OCI-LY1 (cell line): Measurements from ENCODE around the gene SCML1.

ENCODE experiments used
- H2AFZ ChIP-seq: fragments of 200-600 bp; sonication (generic), shearing (Covaris generic); 2 replicates; pipeline ENCODE4 v1.6.0; 2014; ENCODE audit warnings: antibody characterized with exemption, mild to moderate bottlenecking, low read length
- H3F3A ChIP-seq: fragments of 200-600 bp; sonication (generic), shearing (Covaris generic); 2 replicates; pipeline ENCODE4 v1.6.0; 2014; ENCODE audit warnings: mild to moderate bottlenecking, antibody characterized with exemption, low read length, moderate library complexity; ENCODE audit not compliant: insufficient read depth
- H3K27ac ChIP-seq: fragments of 200-600 bp; sonication (generic); 2 replicates; pipeline ENCODE4 v1.5.1; 2014; ENCODE audit warnings: low read length, mixed run types, mild to moderate bottlenecking, low read depth; ENCODE audit not compliant: poor library complexity, severe bottlenecking
- H3K27me3 ChIP-seq: fragments of 200-600 bp; sonication (generic); 2 replicates; pipeline ENCODE4 v1.6.0; 2014; ENCODE audit warnings: antibody characterized with exemption, mild to moderate bottlenecking, low read length, moderate library complexity; ENCODE audit not compliant: insufficient read depth
- H3K36me3 ChIP-seq: fragments of 200-600 bp; sonication (generic); 2 replicates; pipeline ENCODE4 v1.6.1; 2014; ENCODE audit warnings: mild to moderate bottlenecking, antibody characterized with exemption, low read length, moderate library complexity, mixed read lengths; ENCODE audit not compliant: insufficient read depth
- H3K4me1 ChIP-seq: fragments of 200-600 bp; sonication (generic); 2 replicates; pipeline ENCODE4 v1.5.1; 2014; ENCODE audit warnings: mild to moderate bottlenecking, low read length, moderate library complexity; ENCODE audit not compliant: insufficient read depth, severe bottlenecking
- H3K4me2 ChIP-seq: fragments of 200-600 bp; sonication (generic), shearing (Covaris generic); 2 replicates; pipeline ENCODE4 v1.6.1; 2014; ENCODE audit warnings: low read length
- H3K4me3 ChIP-seq: fragments of 200-600 bp; sonication (generic); 2 replicates; pipeline ENCODE4 v1.5.1; 2014; ENCODE audit warnings: low read length, low read depth, mild to moderate bottlenecking, mixed read lengths; ENCODE audit not compliant: poor library complexity, severe bottlenecking
- H3K79me2 ChIP-seq: fragments of 200-600 bp; shearing (Covaris generic); 2 replicates; pipeline ENCODE4 v1.6.1; 2016; ENCODE audit warnings: mixed run types, low read length, mixed read lengths; ENCODE audit not compliant: insufficient read depth
- H3K9ac ChIP-seq: fragments of 200-600 bp; sonication (generic), shearing (Covaris generic); 2 replicates; pipeline ENCODE4 v1.6.1; 2014; ENCODE audit warnings: mild to moderate bottlenecking, low read length, mixed read lengths
- H3K9me2 ChIP-seq: fragments of 200-600 bp; sonication (generic), shearing (Covaris generic); 2 replicates; pipeline ENCODE4 v1.6.1; 2014; ENCODE audit warnings: low read depth, mild to moderate bottlenecking, low read length, mixed read lengths
- H3K9me3 ChIP-seq: fragments of 200-600 bp; shearing (Covaris generic); 2 replicates; pipeline ENCODE4 v1.6.1; 2014; ENCODE audit warnings: low read length, mixed read lengths
- H4K20me1 ChIP-seq: fragments of 200-600 bp; sonication (generic), shearing (Covaris generic); 2 replicates; pipeline ENCODE4 v1.6.0; 2016; ENCODE audit warnings: mild to moderate bottlenecking, low read length; ENCODE audit not compliant: insufficient read depth
- EZH2 ChIP-seq: fragments of 200-600 bp; sonication (generic), shearing (Covaris generic); IDR thresholded peaks from 2 replicates; pipeline ENCODE4 v1.8.0; 2017; ENCODE audit warnings: borderline replicate concordance, mixed run types, mild to moderate bottlenecking, antibody characterized with exemption, low read length, moderate library complexity, mixed read lengths
- TF ChIP-seq, protein P1 (sequence below): fragments of 200-600 bp; sonication (generic), shearing (Covaris generic); IDR thresholded peaks from 2 replicates; pipeline ENCODE4 v1.5.1; 2017; ENCODE audit warnings: mild to moderate bottlenecking, antibody characterized with exemption, low read length, moderate library complexity, mixed read lengths

Gene SCML1

GRCh38 chrX:17703201-17703600 is 34.1 kb upstream of the SCML1 start:
- H3F3A ChIP-seq: no peaks in the 10 kb centered on the region
- TF ChIP-seq, protein P1, sequence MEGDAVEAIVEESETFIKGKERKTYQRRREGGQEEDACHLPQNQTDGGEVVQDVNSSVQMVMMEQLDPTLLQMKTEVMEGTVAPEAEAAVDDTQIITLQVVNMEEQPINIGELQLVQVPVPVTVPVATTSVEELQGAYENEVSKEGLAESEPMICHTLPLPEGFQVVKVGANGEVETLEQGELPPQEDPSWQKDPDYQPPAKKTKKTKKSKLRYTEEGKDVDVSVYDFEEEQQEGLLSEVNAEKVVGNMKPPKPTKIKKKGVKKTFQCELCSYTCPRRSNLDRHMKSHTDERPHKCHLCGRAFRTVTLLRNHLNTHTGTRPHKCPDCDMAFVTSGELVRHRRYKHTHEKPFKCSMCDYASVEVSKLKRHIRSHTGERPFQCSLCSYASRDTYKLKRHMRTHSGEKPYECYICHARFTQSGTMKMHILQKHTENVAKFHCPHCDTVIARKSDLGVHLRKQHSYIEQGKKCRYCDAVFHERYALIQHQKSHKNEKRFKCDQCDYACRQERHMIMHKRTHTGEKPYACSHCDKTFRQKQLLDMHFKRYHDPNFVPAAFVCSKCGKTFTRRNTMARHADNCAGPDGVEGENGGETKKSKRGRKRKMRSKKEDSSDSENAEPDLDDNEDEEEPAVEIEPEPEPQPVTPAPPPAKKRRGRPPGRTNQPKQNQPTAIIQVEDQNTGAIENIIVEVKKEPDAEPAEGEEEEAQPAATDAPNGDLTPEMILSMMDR: no peak
- no peak for TF ChIP-seq EZH2
- no peaks in the 10 kb centered on the region for H3K36me3 ChIP-seq
- H3K79me2 ChIP-seq: no peaks in the 10 kb centered on the region
- no peak overlapping the region for H3K4me2 ChIP-seq
- H3K9me3 ChIP-seq: no peaks in the 10 kb centered on the region
- no peak overlapping the region for H3K9ac ChIP-seq
- H3K9me2 ChIP-seq: no peaks in the 10 kb centered on the region
- H4K20me1 ChIP-seq: no peaks in the 10 kb centered on the region
- no peak overlapping the region for H3K27ac ChIP-seq
- no peak overlapping the region for H3K4me3 ChIP-seq
- no peaks in the 10 kb centered on the region for H3K27me3 ChIP-seq
- no peaks in the 10 kb centered on the region for H3K4me1 ChIP-seq
- no peak overlapping the region for H2AFZ ChIP-seq

- Histone ChIP-seq H2AFZ (no peak overlapping the region), H3K27me3 (no peaks in the 10 kb centered on the region), H4K20me1 (no peaks in the 10 kb centered on the region), H3K4me2 (no peak overlapping the region), H3F3A (no peaks in the 10 kb centered on the region), H3K4me1 (no peaks in the 10 kb centered on the region), H3K9ac (no peak overlapping the region), H3K9me3 (no peaks in the 10 kb centered on the region), H3K36me3 (no peaks in the 10 kb centered on the region), H3K27ac (no peak overlapping the region), H3K4me3 (no peak overlapping the region), H3K9me2 (no peaks in the 10 kb centered on the region), H3K79me2 (no peaks in the 10 kb centered on the region)
- no peak for TF ChIP-seq EZH2
These were observed 32.1 kb upstream of the SCML1 start for GRCh38 chrX:17705211-17705610.

- Histone ChIP-seq H3K27ac (no peak overlapping the region), H3K27me3 (no peaks in the 10 kb centered on the region), H3K4me1 (no peaks in the 10 kb centered on the region), H3K4me2 (no peak overlapping the region), H2AFZ (no peak overlapping the region), H3F3A (no peaks in the 10 kb centered on the region), H3K9me2 (no peaks in the 10 kb centered on the region), H3K4me3 (no peak overlapping the region), H3K79me2 (no peaks in the 10 kb centered on the region), H3K36me3 (no peaks in the 10 kb centered on the region), H3K9ac (no peak overlapping the region), H3K9me3 (no peaks in the 10 kb centered on the region), H4K20me1 (no peaks in the 10 kb centered on the region)
- TF ChIP-seq EZH2: no peak
- TF ChIP-seq, protein P1: no peak
These were observed 30.6 kb upstream of the SCML1 start for GRCh38 chrX:17706676-17707075.

DNA sequence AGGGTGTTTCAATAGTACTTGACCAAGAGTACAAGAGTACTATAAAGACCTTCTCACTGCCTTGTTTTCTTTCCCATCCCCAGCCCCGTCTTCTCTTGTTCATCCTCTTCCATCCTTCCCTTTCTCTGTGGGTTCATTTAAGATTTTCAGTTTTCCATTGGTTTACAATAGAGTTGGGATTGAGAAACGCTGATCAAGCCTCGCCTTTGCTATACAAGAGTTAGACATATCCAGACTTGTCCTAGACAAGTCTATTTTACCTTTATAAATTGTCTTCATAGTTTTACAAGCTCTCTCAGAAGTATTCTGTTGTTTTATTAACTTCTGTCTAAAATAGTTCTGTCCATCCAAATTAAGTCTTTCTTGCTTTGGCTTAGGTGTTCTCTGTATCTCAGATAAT is 29.6 kb upstream of the SCML1 start:
- H3K27ac ChIP-seq: no peak overlapping the region

More for the DNA sequence above, 29.6 kb upstream of the SCML1 start:
- no peak overlapping the region for H3K9ac ChIP-seq
- H3K9me2 ChIP-seq: no peaks in the 10 kb centered on the region
- no peaks in the 10 kb centered on the region for H3K36me3 ChIP-seq
- no peaks in the 10 kb centered on the region for H3F3A ChIP-seq
- no peaks in the 10 kb centered on the region for H3K9me3 ChIP-seq
- no peaks in the 10 kb centered on the region for H3K4me1 ChIP-seq
- H3K79me2 ChIP-seq: no peaks in the 10 kb centered on the region
- TF ChIP-seq, protein P1: no peak
- TF ChIP-seq EZH2: no peak
- H3K4me3 ChIP-seq: no peak overlapping the region
- H2AFZ ChIP-seq: no peak overlapping the region
- H3K27me3 ChIP-seq: no peaks in the 10 kb centered on the region
- no peaks in the 10 kb centered on the region for H4K20me1 ChIP-seq
- H3K4me2 ChIP-seq: no peak overlapping the region
